Measurements from ENCODE around the gene CHST4. TPM values are rescaled to one million over a fixed set of nuclear protein-coding genes. Genes with fewer than 3 reads are reported as not detected.
"Not testable (repeated sequence)": the region's sequence is repeated elsewhere in the genome, so short reads cannot be mapped to it uniquely, and the experiment has no call there.

Gene CHST4
- total and polyA plus RNA-seq, 3 experiments from 2014 or later: not detected

- CTCF ChIA-PET; H3K4me3 Mint-ChIP-seq; DNase-seq; H3K27ac ChIP-seq (ENCODE audit: low read depth, low read length); H3K4me3 ChIP-seq (ENCODE audit: low read length); H3K27ac Mint-ChIP-seq; H3K4me1 ChIP-seq (ENCODE audit: insufficient read depth, low read length); POLR2A ChIA-PET; H3K9me3 ChIP-seq (ENCODE audit: low read length); H3K9me3 Mint-ChIP-seq; H3K36me3 Mint-ChIP-seq; H3K4me1 Mint-ChIP-seq; H3K36me3 ChIP-seq (ENCODE audit: insufficient read depth, low read length); H3K27me3 Mint-ChIP-seq; H3K27me3 ChIP-seq (ENCODE audit: insufficient read depth, low read length, poor library complexity, severe bottlenecking): not testable (repeated sequence)
Observed at GRCh38 chr16:71504051-71504450, 22.2 kb upstream of the CHST4 start.

- Histone ChIP-seq H3K27ac (ENCODE audit: low read depth, low read length) (no peak overlapping the region), H3K4me3 (ENCODE audit: low read length) (no peak overlapping the region), H3K9me3 (ENCODE audit: low read length) (no peaks in the 10 kb centered on the region), H3K36me3 (ENCODE audit: insufficient read depth, low read length) (no peaks in the 10 kb centered on the region), H3K4me1 (ENCODE audit: insufficient read depth, low read length) (no peaks in the 10 kb centered on the region), H3K27me3 (ENCODE audit: insufficient read depth, low read length, poor library complexity, severe bottlenecking) (no peaks in the 10 kb centered on the region)
- POLR2A ChIA-PET: no interaction called here
- no peak for DNase-seq
- CTCF ChIA-PET: no interaction called here
- no peak overlapping the region for H3K27ac Mint-ChIP-seq
- H3K27me3 Mint-ChIP-seq: peaks cover 0 to 5% of the 10 kb centered on the region in 2 donors
- H3K4me1 Mint-ChIP-seq: no peaks in the 10 kb centered on the region
- H3K36me3 Mint-ChIP-seq: no peaks in the 10 kb centered on the region
- H3K4me3 Mint-ChIP-seq: no peak overlapping the region
- H3K9me3 Mint-ChIP-seq: no peaks in the 10 kb centered on the region
Observed at GRCh38 chr16:71504901-71505300, 21.3 kb upstream of the CHST4 start.

GRCh38 chr16:71507061-71507460 is 19.2 kb upstream of the CHST4 start:
- no peaks in the 10 kb centered on the region for H3K36me3 ChIP-seq (ENCODE audit: insufficient read depth, low read length)
- Mint-ChIP-seq H3K4me3 (no peak overlapping the region), H3K27ac (no peak overlapping the region), H3K9me3 (no peaks in the 10 kb centered on the region), H3K36me3 (no peaks in the 10 kb centered on the region), H3K4me1 (no peaks in the 10 kb centered on the region), H3K27me3 (peaks cover 4 to 7% of the 10 kb centered on the region in 2 donors)
- no peak overlapping the region for H3K4me3 ChIP-seq (ENCODE audit: low read length)
- POLR2A ChIA-PET: no interaction called here
- H3K4me1 ChIP-seq (ENCODE audit: insufficient read depth, low read length): no peaks in the 10 kb centered on the region
- no peaks in the 10 kb centered on the region for H3K27me3 ChIP-seq (ENCODE audit: insufficient read depth, low read length, poor library complexity, severe bottlenecking)
- no peak overlapping the region for H3K27ac ChIP-seq (ENCODE audit: low read depth, low read length)
- DNase-seq: no peak
- CTCF ChIA-PET: interaction anchor here (1.2 kb wide), 1 partner anchor 104 kb away, joined by 4 read pairs; no protein-coding TSS in a partner anchor
- no peaks in the 10 kb centered on the region for H3K9me3 ChIP-seq (ENCODE audit: low read length)

GRCh38 chr16:71513302-71513701 is 12.9 kb upstream of the CHST4 start:
- H3K4me1 ChIP-seq (ENCODE audit: insufficient read depth, low read length): no peaks in the 10 kb centered on the region
- ChIA-PET CTCF (no interaction called here), POLR2A (no interaction called here)
- H3K4me1 Mint-ChIP-seq: no peaks in the 10 kb centered on the region
- peaks cover 4% of the 10 kb centered on the region for H3K27me3 ChIP-seq (ENCODE audit: insufficient read depth, low read length, poor library complexity, severe bottlenecking)
- H3K27ac ChIP-seq (ENCODE audit: low read depth, low read length): no peak overlapping the region
- no peaks in the 10 kb centered on the region for H3K9me3 ChIP-seq (ENCODE audit: low read length)
- H3K4me3 Mint-ChIP-seq: no peak overlapping the region
- peaks cover 17 to 25% of the 10 kb centered on the region in 2 donors for H3K27me3 Mint-ChIP-seq
- no peak overlapping the region for H3K27ac Mint-ChIP-seq
- no peaks in the 10 kb centered on the region for H3K36me3 Mint-ChIP-seq
- no peaks in the 10 kb centered on the region for H3K36me3 ChIP-seq (ENCODE audit: insufficient read depth, low read length)
- H3K9me3 Mint-ChIP-seq: no peaks in the 10 kb centered on the region
- DNase-seq: no peak
- no peak overlapping the region for H3K4me3 ChIP-seq (ENCODE audit: low read length)

- CTCF ChIA-PET: no interaction called here
- no peak overlapping the region for H3K4me3 Mint-ChIP-seq
Observed at GRCh38 chr16:71514476-71514875, 11.8 kb upstream of the CHST4 start.

GRCh38 chr16:71515026-71515425 is 11.2 kb upstream of the CHST4 start:
- H3K27ac Mint-ChIP-seq: no peak overlapping the region
- Histone ChIP-seq H3K27me3 (ENCODE audit: insufficient read depth, low read length, poor library complexity, severe bottlenecking) (peaks cover 4% of the 10 kb centered on the region), H3K4me1 (ENCODE audit: insufficient read depth, low read length) (no peaks in the 10 kb centered on the region), H3K36me3 (ENCODE audit: insufficient read depth, low read length) (no peaks in the 10 kb centered on the region), H3K27ac (ENCODE audit: low read depth, low read length) (no peak overlapping the region), H3K9me3 (ENCODE audit: low read length) (no peaks in the 10 kb centered on the region), H3K4me3 (ENCODE audit: low read length) (no peak overlapping the region)
- H3K4me3 Mint-ChIP-seq: peak overlapping the region in 1 of 7 donors; percentile 16
- peaks cover 17 to 25% of the 10 kb centered on the region in 2 donors for H3K27me3 Mint-ChIP-seq
- ChIA-PET CTCF (no interaction called here), POLR2A (no interaction called here)
- H3K9me3 Mint-ChIP-seq: no peaks in the 10 kb centered on the region
- DNase-seq: no peak
- no peaks in the 10 kb centered on the region for H3K4me1 Mint-ChIP-seq
- no peaks in the 10 kb centered on the region for H3K36me3 Mint-ChIP-seq

More at GRCh38 chr16:71514476-71514875, 11.8 kb upstream of the CHST4 start:
- Mint-ChIP-seq H3K27ac (no peak overlapping the region), H3K9me3 (no peaks in the 10 kb centered on the region), H3K27me3 (peaks cover 17 to 25% of the 10 kb centered on the region in 2 donors), H3K4me1 (no peaks in the 10 kb centered on the region), H3K36me3 (no peaks in the 10 kb centered on the region)
- Histone ChIP-seq H3K4me1 (ENCODE audit: insufficient read depth, low read length) (no peaks in the 10 kb centered on the region), H3K27ac (ENCODE audit: low read depth, low read length) (no peak overlapping the region), H3K4me3 (ENCODE audit: low read length) (no peak overlapping the region), H3K36me3 (ENCODE audit: insufficient read depth, low read length) (no peaks in the 10 kb centered on the region), H3K27me3 (ENCODE audit: insufficient read depth, low read length, poor library complexity, severe bottlenecking) (peaks cover 4% of the 10 kb centered on the region), H3K9me3 (ENCODE audit: low read length) (no peaks in the 10 kb centered on the region)
- no peak for DNase-seq
- POLR2A ChIA-PET: no interaction called here

- no peak for DNase-seq
- H3K27ac Mint-ChIP-seq: no peak overlapping the region
- ChIA-PET POLR2A (no interaction called here), CTCF (interaction anchor here (0.7 to 1.3 kb wide), 2 partner anchors 90 to 173 kb away, joined by 3 read pairs; no protein-coding TSS in a partner anchor)
- Histone ChIP-seq H3K4me1 (ENCODE audit: insufficient read depth, low read length) (no peaks in the 10 kb centered on the region), H3K36me3 (ENCODE audit: insufficient read depth, low read length) (no peaks in the 10 kb centered on the region), H3K4me3 (ENCODE audit: low read length) (no peak overlapping the region), H3K9me3 (ENCODE audit: low read length) (no peaks in the 10 kb centered on the region), H3K27me3 (ENCODE audit: insufficient read depth, low read length, poor library complexity, severe bottlenecking) (peaks cover 4% of the 10 kb centered on the region), H3K27ac (ENCODE audit: low read depth, low read length) (no peak overlapping the region)
- no peaks in the 10 kb centered on the region for H3K4me1 Mint-ChIP-seq
- H3K27me3 Mint-ChIP-seq: peaks cover 13 to 15% of the 10 kb centered on the region in 2 donors
- no peak overlapping the region for H3K4me3 Mint-ChIP-seq
- H3K36me3 Mint-ChIP-seq: no peaks in the 10 kb centered on the region
- H3K9me3 Mint-ChIP-seq: no peaks in the 10 kb centered on the region
Observed at GRCh38 chr16:71520550-71520949, 5.7 kb upstream of the CHST4 start.

- Mint-ChIP-seq H3K27me3 (peaks cover 25 to 33% of the 10 kb centered on the region in 2 donors), H3K9me3 (peaks cover 0 to 2% (median 0%) of the 10 kb centered on the region in 5 donors), H3K4me1 (no peaks in the 10 kb centered on the region), H3K27ac (peak overlapping the region in 1 of 8 donors; percentile 44), H3K36me3 (no peaks in the 10 kb centered on the region), H3K4me3 (no peak overlapping the region)
- Histone ChIP-seq H3K4me3 (ENCODE audit: low read length) (no peak overlapping the region), H3K27me3 (ENCODE audit: insufficient read depth, low read length, poor library complexity, severe bottlenecking) (no peaks in the 10 kb centered on the region), H3K4me1 (ENCODE audit: insufficient read depth, low read length) (no peaks in the 10 kb centered on the region), H3K27ac (ENCODE audit: low read depth, low read length) (no peak overlapping the region), H3K36me3 (ENCODE audit: insufficient read depth, low read length) (no peaks in the 10 kb centered on the region), H3K9me3 (ENCODE audit: low read length) (no peaks in the 10 kb centered on the region)
- DNase-seq: no peak
- ChIA-PET POLR2A (no interaction called here), CTCF (no interaction called here)
Observed at GRCh38 chr16:71524566-71525553, 1.4 kb upstream of the CHST4 start.
